Stimulated activated naive CD8-positive, alpha-beta T cell treated with anti-CD3 and anti-CD28 coated beads, Interleukin-15, Interleukin-2, amounts not matched to agents 100 U/mL and 50 U/mL, for 24 hours (primary cell): Measurements from ENCODE around the gene ANGPTL8.

Source experiments
- ATAC-seq: fragments of 150-1000 bp; cut with Tn5 transposase; one replicate; pipeline ENCODE4 v1.10.0; 2021
- DNase-seq: peaks from one replicate; pipeline ENCODE4 v3.0.0; 2021

Gene ANGPTL8

DNA sequence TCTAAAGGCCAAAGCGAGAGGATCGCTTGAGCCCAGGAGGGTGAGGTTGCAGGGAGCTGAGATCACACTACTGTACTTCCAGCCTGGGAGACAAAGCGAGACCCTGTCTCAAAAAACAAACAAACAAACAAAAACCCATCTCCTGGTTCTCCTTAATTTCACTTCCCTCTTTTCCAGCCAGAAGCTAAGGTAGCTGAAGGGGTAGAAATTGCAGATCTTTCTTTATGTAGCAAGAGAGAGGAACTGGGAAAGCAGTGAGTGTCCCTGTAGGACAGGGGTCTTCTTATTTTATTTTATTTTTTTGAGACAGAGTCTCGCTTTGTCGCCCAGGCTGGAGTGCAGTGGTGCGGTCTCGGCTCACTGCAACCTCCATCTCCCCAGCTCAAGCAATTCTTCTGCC is 52.0 kb downstream of the ANGPTL8 start:
- ATAC-seq (no peak), DNase-seq (no peak)
